ENCODE data around the gene HBD.

GRCh38 chr11:5245155-5245554, 10.9 kb upstream of the HBD start:
- TF ChIP-seq POLR2A (IDR thresholded peaks at IDR 0.05; ENCODE audit: low read depth, low read length) (no peak), POLR2AphosphoS5 (IDR thresholded peaks at IDR 0.05; ENCODE audit: low read depth, low read length) (no peak), TAF1 (IDR thresholded peaks at IDR 0.05; ENCODE audit: borderline replicate concordance, low read depth, low read length) (no peak)
